ENCODE data around the gene WBP1L.
"Not testable (repeated sequence)": the region's sequence is repeated elsewhere in the genome, so short reads cannot be mapped to it uniquely, and the experiment has no call there.

WBP1L gene

GRCh38 chr10:102844190-102844776 lies 100.5 kb downstream of the WBP1L start:
- not testable (repeated sequence) for DNase-seq

DNA sequence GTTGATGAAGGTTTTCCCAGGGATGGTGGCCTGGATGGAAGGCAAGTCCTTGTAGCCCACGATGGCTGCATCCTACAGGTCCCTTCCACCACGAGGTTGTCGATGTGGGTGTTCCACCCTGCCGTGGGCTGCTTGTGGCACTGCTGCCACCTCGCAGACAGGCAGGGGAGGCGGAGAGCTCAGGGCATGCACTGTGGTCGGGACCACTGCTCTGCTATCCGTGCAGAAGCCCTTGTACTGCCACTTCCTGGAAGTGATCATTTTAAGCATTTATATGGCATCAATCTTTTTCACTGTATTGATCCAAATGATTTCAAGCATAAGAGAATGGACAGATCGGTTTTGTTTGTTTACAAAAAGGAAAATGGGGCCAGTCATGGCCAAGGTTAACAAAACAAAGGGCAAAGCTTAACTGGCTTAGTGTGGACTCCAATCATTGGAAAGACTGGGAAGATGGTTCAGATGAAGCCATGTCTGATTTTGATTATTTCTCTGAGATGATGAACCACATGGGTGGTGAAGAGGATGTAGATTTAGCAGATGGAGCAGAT lies 101.7 kb downstream of the WBP1L start:
- no peak for DNase-seq

- DNase-seq = no peak
Observed at GRCh38 chr10:102850025-102850518, 106.3 kb downstream of the WBP1L start.

- not testable (repeated sequence) for DNase-seq
Observed at GRCh38 chr10:102853237-102853636, 109.5 kb downstream of the WBP1L start.

GRCh38 chr10:102855731-102856436 lies 112.1 kb downstream of the WBP1L start:
- DNase-seq = not testable (repeated sequence)

DNA sequence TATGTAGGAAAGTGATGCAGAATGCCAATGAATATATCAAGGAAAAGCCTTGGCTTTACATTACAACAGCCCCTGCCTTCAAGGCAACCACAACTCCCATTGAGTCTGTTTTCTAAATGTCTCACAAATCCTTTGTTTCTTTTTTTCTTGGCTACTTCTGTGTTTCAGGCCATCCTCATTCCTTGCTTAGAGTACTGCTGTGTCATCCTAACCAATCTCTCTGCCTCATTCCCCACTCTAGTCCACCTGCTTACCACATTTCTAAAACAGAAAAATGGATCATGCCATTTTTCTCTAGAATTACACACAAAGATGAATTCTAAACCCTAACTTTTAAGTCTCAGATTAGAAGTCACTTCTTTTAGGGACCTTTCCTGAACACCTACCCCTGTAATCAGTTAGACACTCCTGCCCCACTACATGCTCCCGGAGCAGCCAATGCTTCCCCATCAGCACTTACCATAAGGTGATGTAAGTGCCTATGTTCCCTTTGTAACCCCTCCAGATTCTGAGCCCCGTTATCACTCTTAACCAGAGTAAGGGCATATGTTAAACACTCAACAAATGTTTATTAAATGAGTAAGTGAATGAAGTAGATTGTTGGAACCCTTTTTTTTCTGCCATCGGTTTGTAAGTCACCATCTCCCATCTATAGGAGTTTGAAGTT lies 113.1 kb downstream of the WBP1L start:
- DNase-seq = no peak

DNA sequence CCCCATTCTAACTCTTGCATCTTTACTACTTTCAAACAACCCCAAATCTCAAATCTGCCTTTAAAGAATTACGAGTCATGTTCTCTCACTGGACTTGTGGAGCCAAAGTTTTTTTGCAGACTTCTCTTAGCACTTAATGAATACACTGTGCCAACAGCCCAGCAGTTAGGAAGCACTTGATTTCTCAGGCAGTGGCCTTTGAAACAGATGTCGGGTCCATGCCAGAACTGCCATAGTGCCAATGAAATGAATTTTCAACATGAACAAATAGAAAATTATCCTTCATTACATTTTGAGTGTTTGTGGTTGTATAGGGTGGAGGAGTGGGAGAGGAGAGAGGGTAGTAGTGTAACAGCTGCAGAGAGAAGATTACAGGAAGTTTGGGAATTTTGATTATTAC lies 116.2 kb downstream of the WBP1L start:
- DNase-seq = no peak

DNA sequence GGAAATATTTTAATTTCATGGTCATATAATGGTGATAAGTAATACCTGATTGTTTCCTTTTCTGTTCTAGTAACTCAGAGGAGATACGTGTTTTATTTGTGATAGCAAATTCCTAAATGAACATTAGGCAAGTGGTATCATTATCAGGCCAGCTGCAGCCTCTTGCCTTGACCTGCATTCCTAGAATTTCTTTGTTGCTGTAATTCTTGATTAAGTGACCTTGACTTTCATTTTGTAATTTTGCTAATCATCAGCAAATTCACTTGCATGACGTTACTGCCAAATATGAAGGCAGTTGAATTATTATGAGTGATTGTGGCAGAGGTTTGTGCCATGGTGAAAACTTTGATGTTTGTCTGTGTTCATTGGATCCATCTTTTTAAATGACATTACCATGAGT lies 119.9 kb downstream of the WBP1L start:
- DNase-seq = no peak

DNA sequence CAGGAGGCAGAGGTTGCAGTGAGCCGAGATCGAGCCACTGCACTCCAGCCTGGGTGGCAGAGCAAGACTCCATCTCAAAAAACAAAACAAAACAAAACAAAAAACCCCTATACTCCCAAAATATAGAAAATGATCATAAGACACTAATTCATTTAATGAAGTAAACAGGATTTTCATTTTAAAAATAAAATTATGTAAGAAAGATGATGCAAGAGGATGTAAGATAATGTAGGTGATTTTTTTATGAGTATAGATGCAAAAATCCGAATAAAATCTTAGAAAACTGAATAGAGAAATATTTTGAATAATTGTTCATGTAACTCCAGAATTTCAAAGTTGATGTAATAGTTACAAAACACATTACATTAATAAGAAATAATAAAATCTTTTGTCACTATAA lies 121.9 kb downstream of the WBP1L start:
- DNase-seq = no peak

All from stimulated activated CD4-positive, alpha-beta T cell treated with anti-CD3 and anti-CD28 coated beads, Interleukin-1b, Interleukin-23, amount 100 ng/mL, for 48 hours (primary cell).